Vagina (tissue), 2 donors: ENCODE measurements around the gene LTK.

ENCODE experiments used
- POLR2A ChIP-seq, 2 donors: fragments of 450-650 bp; IDR thresholded peaks; one replicate each; pipeline ENCODE4 v1.6.1; 2017; ENCODE audit warnings: antibody characterized with exemption in 2 of 2, mild to moderate bottlenecking in 2 of 2, moderate library complexity in 2 of 2
- POLR2AphosphoS5 ChIP-seq, 2 donors: sonication (generic); formaldehyde crosslinking; IDR thresholded peaks; one replicate each; pipeline ENCODE4 v1.9.0; 2017; ENCODE audit warnings: antibody characterized with exemption in 2 of 2, mild to moderate bottlenecking in 2 of 2, low read depth in 1 of 2; ENCODE audit not compliant: insufficient read depth in 1 of 2
- TF ChIP-seq, protein P1 (sequence below), 3 experiments: fragments of 450-650 bp in 2 of 3; fragments of 200-600 bp in 1 of 3; sonication (generic) in 1 of 3; IDR thresholded peaks; one replicate each; pipeline ENCODE4 v1.5.1; 2017 to 2019; ENCODE audit warnings: antibody characterized with exemption in 3 of 3, mild to moderate bottlenecking in 2 of 3, moderate library complexity in 2 of 3

DNA sequence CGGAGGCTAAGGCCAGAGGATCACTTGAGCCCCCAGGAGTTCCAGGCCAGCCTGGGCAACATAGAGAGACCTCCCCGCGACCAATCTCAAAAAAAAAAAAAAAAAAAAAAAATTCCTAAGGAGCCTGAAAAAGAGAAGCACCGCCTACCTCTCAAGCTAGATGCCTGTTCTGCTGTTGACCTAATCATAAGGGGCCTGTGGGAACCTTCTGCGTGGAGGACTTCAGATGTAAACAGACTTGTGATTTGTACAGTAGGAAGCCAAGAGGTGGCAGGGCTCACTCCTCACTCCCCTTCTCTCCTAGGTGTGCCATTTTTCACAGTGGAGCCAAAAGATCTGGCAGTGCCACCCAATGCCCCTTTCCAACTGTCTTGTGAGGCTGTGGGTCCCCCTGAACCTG, 48.6 kb upstream of the LTK start:
- TF ChIP-seq, protein P1, sequence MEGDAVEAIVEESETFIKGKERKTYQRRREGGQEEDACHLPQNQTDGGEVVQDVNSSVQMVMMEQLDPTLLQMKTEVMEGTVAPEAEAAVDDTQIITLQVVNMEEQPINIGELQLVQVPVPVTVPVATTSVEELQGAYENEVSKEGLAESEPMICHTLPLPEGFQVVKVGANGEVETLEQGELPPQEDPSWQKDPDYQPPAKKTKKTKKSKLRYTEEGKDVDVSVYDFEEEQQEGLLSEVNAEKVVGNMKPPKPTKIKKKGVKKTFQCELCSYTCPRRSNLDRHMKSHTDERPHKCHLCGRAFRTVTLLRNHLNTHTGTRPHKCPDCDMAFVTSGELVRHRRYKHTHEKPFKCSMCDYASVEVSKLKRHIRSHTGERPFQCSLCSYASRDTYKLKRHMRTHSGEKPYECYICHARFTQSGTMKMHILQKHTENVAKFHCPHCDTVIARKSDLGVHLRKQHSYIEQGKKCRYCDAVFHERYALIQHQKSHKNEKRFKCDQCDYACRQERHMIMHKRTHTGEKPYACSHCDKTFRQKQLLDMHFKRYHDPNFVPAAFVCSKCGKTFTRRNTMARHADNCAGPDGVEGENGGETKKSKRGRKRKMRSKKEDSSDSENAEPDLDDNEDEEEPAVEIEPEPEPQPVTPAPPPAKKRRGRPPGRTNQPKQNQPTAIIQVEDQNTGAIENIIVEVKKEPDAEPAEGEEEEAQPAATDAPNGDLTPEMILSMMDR (IDR thresholded peaks at IDR 0.05), result no peak
- TF ChIP-seq POLR2AphosphoS5 (IDR thresholded peaks at IDR 0.05; ENCODE audit: insufficient read depth in 1 of 2, low read depth in 1 of 2), result no peak
- TF ChIP-seq POLR2A (IDR thresholded peaks at IDR 0.05), result no peak
